B cell (primary cell): Measurements from ENCODE around the gene SSC4D.

Experiments
- EZH2 ChIP-seq: IDR thresholded peaks from 2 replicates; pipeline ENCODE4 v1.6.1; 2012; ENCODE audit warnings: borderline replicate concordance, low read depth, mild to moderate bottlenecking, moderate library complexity, low read length; ENCODE audit not compliant: insufficient read depth, poor library complexity, severe bottlenecking
- TF ChIP-seq, protein P1 (sequence below): fragments of 200-600 bp; IDR thresholded peaks from one replicate; pipeline ENCODE4 v1.8.0; 2022; ENCODE audit warnings: antibody characterized with exemption, mild to moderate bottlenecking

DNA sequence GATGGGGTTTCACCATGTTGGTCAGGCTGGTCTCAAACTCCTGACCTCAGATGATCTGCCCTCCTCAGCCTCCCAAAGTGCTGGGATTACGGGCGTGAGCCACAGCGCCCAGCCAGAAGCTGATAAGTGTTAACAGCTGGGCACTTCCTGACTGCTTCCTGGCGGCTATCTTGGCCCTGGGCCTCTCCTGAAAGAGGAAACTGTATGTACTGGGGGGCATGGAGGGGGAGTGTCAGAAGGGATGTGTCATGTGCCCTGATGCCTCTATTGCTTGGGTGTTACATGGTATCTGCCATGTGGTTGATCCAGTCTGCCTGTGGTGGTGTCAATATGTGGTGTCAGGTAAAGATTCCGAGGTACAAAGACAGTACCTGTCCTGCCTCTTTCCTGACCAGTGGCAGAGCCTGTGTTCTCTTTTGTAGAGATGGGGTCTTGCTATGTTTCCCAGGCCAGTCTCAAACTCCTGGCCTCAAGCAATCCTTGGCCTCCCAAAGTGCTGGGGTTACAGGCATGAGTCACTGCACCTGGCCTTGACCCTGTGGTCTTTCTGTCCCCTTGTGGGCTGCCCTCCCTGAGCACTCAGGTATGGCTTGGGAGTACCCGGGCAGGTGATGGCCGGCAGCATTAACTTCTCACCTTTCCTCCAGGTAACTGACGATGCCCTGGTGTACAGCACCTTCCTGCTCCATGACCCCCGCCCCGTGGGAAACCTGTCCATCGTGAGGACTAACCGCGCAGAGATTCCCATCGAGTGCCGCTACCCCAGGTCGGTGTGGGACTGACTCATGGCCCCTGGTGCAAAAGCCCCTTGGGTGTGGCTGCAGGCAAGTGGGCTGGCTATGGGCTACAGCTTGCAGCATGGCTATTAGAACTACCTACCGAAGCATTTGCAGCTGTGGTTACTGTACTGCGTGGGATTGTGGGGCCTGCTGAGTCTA lies 19.6 kb upstream of the SSC4D start:
- no peak for TF ChIP-seq EZH2
- TF ChIP-seq, protein P1, sequence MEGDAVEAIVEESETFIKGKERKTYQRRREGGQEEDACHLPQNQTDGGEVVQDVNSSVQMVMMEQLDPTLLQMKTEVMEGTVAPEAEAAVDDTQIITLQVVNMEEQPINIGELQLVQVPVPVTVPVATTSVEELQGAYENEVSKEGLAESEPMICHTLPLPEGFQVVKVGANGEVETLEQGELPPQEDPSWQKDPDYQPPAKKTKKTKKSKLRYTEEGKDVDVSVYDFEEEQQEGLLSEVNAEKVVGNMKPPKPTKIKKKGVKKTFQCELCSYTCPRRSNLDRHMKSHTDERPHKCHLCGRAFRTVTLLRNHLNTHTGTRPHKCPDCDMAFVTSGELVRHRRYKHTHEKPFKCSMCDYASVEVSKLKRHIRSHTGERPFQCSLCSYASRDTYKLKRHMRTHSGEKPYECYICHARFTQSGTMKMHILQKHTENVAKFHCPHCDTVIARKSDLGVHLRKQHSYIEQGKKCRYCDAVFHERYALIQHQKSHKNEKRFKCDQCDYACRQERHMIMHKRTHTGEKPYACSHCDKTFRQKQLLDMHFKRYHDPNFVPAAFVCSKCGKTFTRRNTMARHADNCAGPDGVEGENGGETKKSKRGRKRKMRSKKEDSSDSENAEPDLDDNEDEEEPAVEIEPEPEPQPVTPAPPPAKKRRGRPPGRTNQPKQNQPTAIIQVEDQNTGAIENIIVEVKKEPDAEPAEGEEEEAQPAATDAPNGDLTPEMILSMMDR, result no peak
